ENCODE measurements around the gene CXCR6.

Gene CXCR6

GRCh38 chr3:45988362-45988761 lies 45.1 kb downstream of the CXCR6 start:
- DNase-seq = no peak
- Histone ChIP-seq H4K20me1 (ENCODE audit: insufficient read depth, low read length) (no peaks in the 10 kb centered on the region), H3K79me2 (ENCODE audit: low read length) (no peaks in the 10 kb centered on the region), H3K36me3 (replicated peaks; ENCODE audit: insufficient read depth, low read length) (no peaks in the 10 kb centered on the region), H2AFZ (ENCODE audit: low read length) (no peak overlapping the region), H3K4me1 (ENCODE audit: low read length) (peaks cover 8% of the 10 kb centered on the region; the same call in 1 of the 2 replicates), H3K9me3 (replicated peaks; ENCODE audit: insufficient read depth, low read length) (no peaks in the 10 kb centered on the region), H3K9me2 (replicated peaks; ENCODE audit: insufficient read depth, low read length) (no peaks in the 10 kb centered on the region), H3K27ac (ENCODE audit: low read length) (no peak overlapping the region), H3K4me3 (ENCODE audit: low read length) (no peak overlapping the region), H3K27me3 (replicated peaks; ENCODE audit: insufficient read depth, low read length) (no peaks in the 10 kb centered on the region), H3F3A (ENCODE audit: insufficient read depth, low read length) (no peaks in the 10 kb centered on the region), H3K9ac (ENCODE audit: low read length) (no peak overlapping the region), H3K4me2 (ENCODE audit: low read depth, low read length) (no peak overlapping the region)
- TF ChIP-seq CTCF (IDR thresholded peaks at IDR 0.05; ENCODE audit: low read length) = no peak
- no peak for TF ChIP-seq EZH2phosphoT487 (IDR thresholded peaks at IDR 0.05; ENCODE audit: low read length)
- TF ChIP-seq EZH2 (optimal IDR thresholded peaks at IDR 0.05; ENCODE audit: low read depth, low read length) = no peak

DNA sequence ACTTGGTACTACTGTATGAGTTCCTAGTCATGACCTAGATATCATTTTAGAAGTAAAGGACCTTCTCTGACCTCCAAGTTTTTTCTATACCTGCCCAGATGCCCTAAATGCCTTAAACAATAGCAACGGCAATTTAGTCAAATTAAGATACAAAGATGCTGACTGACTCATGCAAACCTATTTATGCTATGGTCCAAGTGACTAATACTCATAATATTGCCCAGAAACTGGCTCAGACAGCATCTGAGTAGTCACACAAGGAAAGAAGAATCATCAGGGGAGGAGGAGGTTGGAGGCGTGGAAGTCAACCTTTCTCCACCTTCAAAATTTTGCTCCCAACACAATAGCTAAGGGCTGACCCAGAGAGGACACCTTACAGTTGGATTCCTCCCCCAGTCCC lies 45.5 kb downstream of the CXCR6 start:
- H3K27me3 ChIP-seq (replicated peaks; ENCODE audit: insufficient read depth, low read length) = no peaks in the 10 kb centered on the region
- H3K27ac ChIP-seq (ENCODE audit: low read length) = no peak overlapping the region
- no peaks in the 10 kb centered on the region for H4K20me1 ChIP-seq (ENCODE audit: insufficient read depth, low read length)
- H3K4me3 ChIP-seq (ENCODE audit: low read length) = no peak overlapping the region
- H3K36me3 ChIP-seq (replicated peaks; ENCODE audit: insufficient read depth, low read length) = no peaks in the 10 kb centered on the region
- no peak overlapping the region for H3K9ac ChIP-seq (ENCODE audit: low read length)
- peaks cover 8% of the 10 kb centered on the region; the same call in 1 of the 2 replicates for H3K4me1 ChIP-seq (ENCODE audit: low read length)
- H2AFZ ChIP-seq (ENCODE audit: low read length) = no peak overlapping the region
- DNase-seq = no peak
- H3K9me2 ChIP-seq (replicated peaks; ENCODE audit: insufficient read depth, low read length) = no peaks in the 10 kb centered on the region
- H3F3A ChIP-seq (ENCODE audit: insufficient read depth, low read length) = no peaks in the 10 kb centered on the region
- H3K79me2 ChIP-seq (ENCODE audit: low read length) = no peaks in the 10 kb centered on the region
- no peak overlapping the region for H3K4me2 ChIP-seq (ENCODE audit: low read depth, low read length)
- no peaks in the 10 kb centered on the region for H3K9me3 ChIP-seq (replicated peaks; ENCODE audit: insufficient read depth, low read length)
- TF ChIP-seq EZH2phosphoT487 (IDR thresholded peaks at IDR 0.05; ENCODE audit: low read length) (no peak), EZH2 (optimal IDR thresholded peaks at IDR 0.05; ENCODE audit: low read depth, low read length) (no peak), CTCF (IDR thresholded peaks at IDR 0.05; ENCODE audit: low read length) (no peak)

DNA sequence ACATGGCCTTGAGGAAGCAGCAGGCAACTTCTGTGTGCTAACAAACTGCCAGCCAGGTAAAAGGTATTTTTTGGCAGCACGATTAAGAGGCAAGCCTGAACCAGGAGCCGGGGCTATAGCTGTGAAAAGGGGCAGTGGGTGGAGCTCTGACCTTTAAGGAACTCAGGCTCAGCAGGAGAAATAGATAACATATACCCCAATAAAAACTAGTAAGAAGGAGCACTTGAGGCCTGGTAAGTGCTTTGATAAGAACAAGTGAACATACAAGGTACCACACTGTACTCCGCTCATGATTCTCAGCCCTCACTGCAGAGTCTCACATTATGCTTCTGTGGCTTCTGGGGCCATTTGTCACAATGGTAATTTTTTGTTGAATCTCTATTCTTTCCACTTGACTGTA lies 46.9 kb downstream of the CXCR6 start:
- no peak for DNase-seq
- Histone ChIP-seq H3K4me1 (ENCODE audit: low read length) (peaks cover 8% of the 10 kb centered on the region; the same call in 1 of the 2 replicates), H3K9me2 (replicated peaks; ENCODE audit: insufficient read depth, low read length) (no peaks in the 10 kb centered on the region), H3K79me2 (ENCODE audit: low read length) (no peaks in the 10 kb centered on the region), H4K20me1 (ENCODE audit: insufficient read depth, low read length) (no peaks in the 10 kb centered on the region), H3K27ac (ENCODE audit: low read length) (no peak overlapping the region), H3K4me3 (ENCODE audit: low read length) (no peak overlapping the region), H3F3A (ENCODE audit: insufficient read depth, low read length) (no peaks in the 10 kb centered on the region), H2AFZ (ENCODE audit: low read length) (no peak overlapping the region), H3K9ac (ENCODE audit: low read length) (no peak overlapping the region), H3K9me3 (replicated peaks; ENCODE audit: insufficient read depth, low read length) (no peaks in the 10 kb centered on the region), H3K4me2 (ENCODE audit: low read depth, low read length) (no peak overlapping the region), H3K27me3 (replicated peaks; ENCODE audit: insufficient read depth, low read length) (no peaks in the 10 kb centered on the region), H3K36me3 (replicated peaks; ENCODE audit: insufficient read depth, low read length) (no peaks in the 10 kb centered on the region)
- TF ChIP-seq EZH2 (optimal IDR thresholded peaks at IDR 0.05; ENCODE audit: low read depth, low read length) = no peak
- no peak for TF ChIP-seq CTCF (IDR thresholded peaks at IDR 0.05; ENCODE audit: low read length)
- TF ChIP-seq EZH2phosphoT487 (IDR thresholded peaks at IDR 0.05; ENCODE audit: low read length) = no peak
